OCI-LY7 (cell line): Measurements from ENCODE around the gene CCDC142. TPM values are rescaled to one million over a fixed set of nuclear protein-coding genes. Genes with fewer than 3 reads are reported as not detected.

Experiments
- BruUV-seq: library from RNA; stranded (reverse); fragments of 400-500 nt; replicated peaks from 2 replicates; lab custom pipeline; 2021; lab: Mats Ljungman, UMichigan
- CTCF ChIA-PET: fragments of 300-600 bp; sonication (Branson Sonifier 250); formaldehyde crosslinking; loops from one replicate; lab custom pipeline; 2022; ENCODE audit warnings: antibody characterized with exemption; ENCODE audit not compliant: unreplicated experiment; lab: Charles Lee
- POLR2A ChIA-PET: fragments of 300-600 bp; sonication (Branson Sonifier 250); formaldehyde crosslinking; loops from one replicate; lab custom pipeline; 2022; ENCODE audit warnings: antibody characterized with exemption; lab: Charles Lee
- DNase-seq: peaks from one replicate; pipeline ENCODE4 v3.0.0-alpha.2; 2015; ENCODE audit warnings: low spot score
- H2AFZ ChIP-seq: fragments of 200-600 bp; sonication (generic), shearing (Covaris generic); 2 replicates; pipeline ENCODE4 v1.6.1; 2014; ENCODE audit warnings: mild to moderate bottlenecking, antibody characterized with exemption, low read length, moderate library complexity
- H3K27ac ChIP-seq: fragments of 200-600 bp; sonication (generic); 2 replicates; pipeline ENCODE4 v1.5.1; 2014; ENCODE audit warnings: mixed run types, low read depth, mild to moderate bottlenecking, moderate library complexity, low read length, inconsistent platforms; ENCODE audit not compliant: poor library complexity, severe bottlenecking
- H3K36me3 ChIP-seq: fragments of 200-600 bp; sonication (generic); 2 replicates; pipeline ENCODE4 v1.6.1; 2014; ENCODE audit warnings: mild to moderate bottlenecking, antibody characterized with exemption, low read length, moderate library complexity, mixed read lengths; ENCODE audit not compliant: insufficient read depth
- H3K4me1 ChIP-seq: fragments of 200-600 bp; sonication (generic); 2 replicates; pipeline ENCODE4 v1.5.1; 2014; ENCODE audit warnings: mild to moderate bottlenecking, low read length; ENCODE audit not compliant: insufficient read depth, poor library complexity, severe bottlenecking
- H3K4me2 ChIP-seq: fragments of 200-600 bp; sonication (generic); 2 replicates; pipeline ENCODE4 v1.6.1; 2014; ENCODE audit warnings: mild to moderate bottlenecking, low read length
- H3K4me3 ChIP-seq: fragments of 200-600 bp; sonication (generic); 2 replicates; pipeline ENCODE4 v1.5.1; 2014; ENCODE audit warnings: mild to moderate bottlenecking, low read depth, low read length; ENCODE audit not compliant: poor library complexity, severe bottlenecking
- H3K79me2 ChIP-seq: fragments of 200-600 bp; sonication (generic); 2 replicates; pipeline ENCODE4 v1.6.1; 2016; ENCODE audit warnings: low read depth, mild to moderate bottlenecking, low read length, moderate library complexity, mixed read lengths; ENCODE audit not compliant: insufficient read depth
- H3K9me2 ChIP-seq: fragments of 200-600 bp; sonication (generic); 2 replicates; pipeline ENCODE4 v1.6.1; 2016; ENCODE audit warnings: mild to moderate bottlenecking, low read length, mixed read lengths; ENCODE audit not compliant: insufficient read depth
- H3K9me3 ChIP-seq: fragments of 200-600 bp; sonication (generic); 2 replicates; pipeline ENCODE4 v1.6.1; 2014; ENCODE audit warnings: mild to moderate bottlenecking, mixed run types, low read length, mixed read lengths
- H4K20me1 ChIP-seq: fragments of 200-600 bp; sonication (generic); 2 replicates; pipeline ENCODE4 v1.6.1; 2014; ENCODE audit warnings: mild to moderate bottlenecking, antibody characterized with exemption, low read length, moderate library complexity, mixed read lengths; ENCODE audit not compliant: insufficient read depth
- CTCF ChIP-seq: fragments of 200-600 bp; sonication (generic); conservative IDR thresholded peaks from 2 replicates; pipeline ENCODE4 v1.5.1; 2014; ENCODE audit warnings: mild to moderate bottlenecking, antibody characterized with exemption, low read length, moderate library complexity, mixed read lengths
- EZH2phosphoT487 ChIP-seq: fragments of 200-600 bp; sonication (generic); IDR thresholded peaks from 2 replicates; pipeline ENCODE4 v1.6.1; 2018; ENCODE audit warnings: low read depth, borderline replicate concordance, mild to moderate bottlenecking, mixed run types, antibody characterized with exemption, low read length, moderate library complexity, mixed read lengths
- intact Hi-C: fragments of 100-400 bp; cut with micrococcal nuclease; formaldehyde crosslinking; loops from one replicate; pipeline ENCODE4 v1.10.0; 2022; ENCODE audit not compliant: unreplicated experiment
- total RNA-seq, 2 experiments: library from RNA; depleted of rRNA in 1 of 2; stranded (reverse); fragments of >200 nt in 1 of 2; shearing (Covaris generic) in 1 of 2; gene quantifications; 2 replicates each; pipeline ENCODE4 v1.2.3, GENCODE V29; 2014 to 2022

The CCDC142 gene
- total RNA-seq, 2 experiments from 2014 or later = 42.5 to 53.0 TPM

- Histone ChIP-seq H3K4me1 (peaks cover 10% of the 10 kb centered on the region), H3K4me3 (no peak overlapping the region), H3K36me3 (peaks cover 7% of the 10 kb centered on the region; the same call in 1 of the 2 replicates), H3K9me3 (no peaks in the 10 kb centered on the region), H3K4me2 (no peak overlapping the region), H4K20me1 (no peaks in the 10 kb centered on the region), H2AFZ (no peak overlapping the region), H3K9me2 (no peaks in the 10 kb centered on the region), H3K27ac (no peak overlapping the region), H3K79me2 (peaks cover 4% of the 10 kb centered on the region; the same call in 1 of the 2 replicates)
- TF ChIP-seq CTCF (no peak), EZH2phosphoT487 (no peak)
- ChIA-PET CTCF (no interaction called here), POLR2A (interaction anchor here (0.5 kb wide), 1 partner anchor 27 kb away, joined by 5 read pairs; no protein-coding TSS in a partner anchor)
- no TSS peak for BruUV-seq
- DNase-seq = no peak
- intact Hi-C loops = no loop called here
These were observed 57.8 kb downstream of the CCDC142 start for GRCh38 chr2:74424995-74425406.

GRCh38 chr2:74424139-74424992 is 58.4 kb downstream of the CCDC142 start:
- BruUV-seq = no TSS peak
- H3K9me2 ChIP-seq = no peaks in the 10 kb centered on the region
- DNase-seq = no peak
- POLR2A ChIA-PET = interaction anchor here (1.1 kb wide), 1 partner anchor 9 kb away, joined by 6 read pairs; no protein-coding TSS in a partner anchor
- H3K36me3 ChIP-seq = peaks cover 7% of the 10 kb centered on the region; the same call in 1 of the 2 replicates
- H3K4me1 ChIP-seq = peaks cover 16% of the 10 kb centered on the region
- no peaks in the 10 kb centered on the region for H4K20me1 ChIP-seq
- TF ChIP-seq EZH2phosphoT487 (no peak), CTCF (no peak)
- CTCF ChIA-PET = no interaction called here
- no peak overlapping the region for H3K4me3 ChIP-seq
- H3K27ac ChIP-seq = no peak overlapping the region
- intact Hi-C loops = no loop called here
- no peaks in the 10 kb centered on the region for H3K9me3 ChIP-seq
- no peak overlapping the region for H3K4me2 ChIP-seq
- H3K79me2 ChIP-seq = peaks cover 4% of the 10 kb centered on the region; the same call in 1 of the 2 replicates
- H2AFZ ChIP-seq = no peak overlapping the region

Other genes with a start within 250 kb of the CCDC142 start
- 1.1 and 1.2 TPM in 2 replicates for gene SLC4A5, start 139.6 kb downstream of the CCDC142 start, total RNA-seq (2014; rRNA removed; shearing (Covaris generic))
- 3.4 and 7.0 TPM in 2 replicates for gene SLC4A5, start 139.6 kb downstream of the CCDC142 start, total RNA-seq (2022)
- 45.5 and 50.3 TPM in 2 replicates for gene DCTN1, start 102.7 kb downstream of the CCDC142 start, total RNA-seq (2014; rRNA removed; shearing (Covaris generic))
- gene DCTN1, start 102.7 kb downstream of the CCDC142 start, total RNA-seq (2022) = 100 and 105 TPM in 2 replicates
- gene C2orf81, start 61.4 kb downstream of the CCDC142 start, total RNA-seq (2014; rRNA removed; shearing (Covaris generic)) = 3.2 and 5.5 TPM in 2 replicates
- 20.7 and 22.5 TPM in 2 replicates for gene C2orf81, start 61.4 kb downstream of the CCDC142 start, total RNA-seq (2022)
- 55.5 and 64.7 TPM in 2 replicates for gene WDR54, start 61.3 kb downstream of the CCDC142 start, total RNA-seq (2014; rRNA removed; shearing (Covaris generic))
- 82.5 and 89.5 TPM in 2 replicates for gene WDR54, start 61.3 kb downstream of the CCDC142 start, total RNA-seq (2022)
- 1.3 and 2.3 TPM in 2 replicates for gene RTKN, start 41.1 kb downstream of the CCDC142 start, total RNA-seq (2014; rRNA removed; shearing (Covaris generic))
- 5.4 and 7.7 TPM in 2 replicates for gene RTKN, start 41.1 kb downstream of the CCDC142 start, total RNA-seq (2022)
- 29.2 and 38.7 TPM in 2 replicates for gene INO80B, start 27.9 kb downstream of the CCDC142 start, total RNA-seq (2014; rRNA removed; shearing (Covaris generic))
- 43.1 and 44.5 TPM in 2 replicates for gene INO80B, start 27.9 kb downstream of the CCDC142 start, total RNA-seq (2022)
- 70.7 and 70.8 TPM in 2 replicates for gene WBP1, start 24.6 kb downstream of the CCDC142 start, total RNA-seq (2014; rRNA removed; shearing (Covaris generic))
- gene WBP1, start 24.6 kb downstream of the CCDC142 start, total RNA-seq (2022) = 68.8 and 83.8 TPM in 2 replicates
- gene MOGS, start 17.6 kb downstream of the CCDC142 start, total RNA-seq (2014; rRNA removed; shearing (Covaris generic)) = 46.9 and 51.3 TPM in 2 replicates
- 50.1 and 52.7 TPM in 2 replicates for gene MOGS, start 17.6 kb downstream of the CCDC142 start, total RNA-seq (2022)
- 46.1 and 85.7 TPM in 2 replicates for gene MRPL53, start 10.3 kb downstream of the CCDC142 start, total RNA-seq (2014; rRNA removed; shearing (Covaris generic))
- gene MRPL53, start 10.3 kb downstream of the CCDC142 start, total RNA-seq (2022) = 90.0 and 102 TPM in 2 replicates
- gene TTC31, start 83 bp upstream of the CCDC142 start, total RNA-seq (2014; rRNA removed; shearing (Covaris generic)) = 34.6 and 49.5 TPM in 2 replicates
- gene TTC31, start 83 bp upstream of the CCDC142 start, total RNA-seq (2022) = 31.5 and 37.4 TPM in 2 replicates
- not detected in 2 replicates for gene LBX2, start 16.6 kb upstream of the CCDC142 start, total RNA-seq (2014; rRNA removed; shearing (Covaris generic))
- gene LBX2, start 16.6 kb upstream of the CCDC142 start, total RNA-seq (2022) = not detected in 2 replicates
- 9.9 and 16.7 TPM in 2 replicates for gene PCGF1, start 24.7 kb upstream of the CCDC142 start, total RNA-seq (2014; rRNA removed; shearing (Covaris generic))
- gene PCGF1, start 24.7 kb upstream of the CCDC142 start, total RNA-seq (2022) = 15.9 and 21.5 TPM in 2 replicates
- gene TLX2, start 31.5 kb upstream of the CCDC142 start, total RNA-seq (2014; rRNA removed; shearing (Covaris generic)) = not detected in 2 replicates
- not detected in 2 replicates for gene TLX2, start 31.5 kb upstream of the CCDC142 start, total RNA-seq (2022)
- 0.32 and 0.54 TPM in 2 replicates for gene DQX1, start 43.2 kb upstream of the CCDC142 start, total RNA-seq (2014; rRNA removed; shearing (Covaris generic))
- gene DQX1, start 43.2 kb upstream of the CCDC142 start, total RNA-seq (2022) = 0.76 and 1.8 TPM in 2 replicates
- gene AUP1, start 46.7 kb upstream of the CCDC142 start, total RNA-seq (2014; rRNA removed; shearing (Covaris generic)) = 163 and 188 TPM in 2 replicates
- gene AUP1, start 46.7 kb upstream of the CCDC142 start, total RNA-seq (2022) = 121 and 122 TPM in 2 replicates
- 54.8 and 60.4 TPM in 2 replicates for gene HTRA2, start 46.9 kb upstream of the CCDC142 start, total RNA-seq (2014; rRNA removed; shearing (Covaris generic))
- 50.7 and 59.4 TPM in 2 replicates for gene HTRA2, start 46.9 kb upstream of the CCDC142 start, total RNA-seq (2022)
- gene LOXL3, start 70.9 kb upstream of the CCDC142 start, total RNA-seq (2014; rRNA removed; shearing (Covaris generic)) = 0.72 and 0.98 TPM in 2 replicates
- 0.21 and 0.79 TPM in 2 replicates for gene LOXL3, start 70.9 kb upstream of the CCDC142 start, total RNA-seq (2022)
- gene DOK1, start 71.7 kb upstream of the CCDC142 start, total RNA-seq (2014; rRNA removed; shearing (Covaris generic)) = 13.4 and 19.3 TPM in 2 replicates
- 9.5 and 9.7 TPM in 2 replicates for gene DOK1, start 71.7 kb upstream of the CCDC142 start, total RNA-seq (2022)
- gene M1AP, start 165.3 kb upstream of the CCDC142 start, total RNA-seq (2014; rRNA removed; shearing (Covaris generic)) = not detected in 2 replicates
- gene M1AP, start 165.3 kb upstream of the CCDC142 start, total RNA-seq (2022) = not detected in 2 replicates
- 2.3 and 3.4 TPM in 2 replicates for gene SEMA4F, start 171.2 kb upstream of the CCDC142 start, total RNA-seq (2014; rRNA removed; shearing (Covaris generic))
- 3.3 and 4.3 TPM in 2 replicates for gene SEMA4F, start 171.2 kb upstream of the CCDC142 start, total RNA-seq (2022)